Breast epithelium (tissue), 3 donors: ENCODE data around the gene MYO5B.

Experiments
- CTCF ChIP-seq, 3 donors: fragments of 450-650 bp; IDR thresholded peaks; one replicate each; pipeline ENCODE4 v1.5.1; 2016 to 2017; ENCODE audit warnings: antibody characterized with exemption in 3 of 3, mild to moderate bottlenecking in 3 of 3, moderate library complexity in 3 of 3
- POLR2A ChIP-seq: fragments of 450-650 bp; IDR thresholded peaks from one replicate; pipeline ENCODE4 v1.6.1; 2016; ENCODE audit warnings: antibody characterized with exemption, mild to moderate bottlenecking, moderate library complexity

GRCh38 chr18:50193796-50194630 is 934 bp downstream of the MYO5B start:
- TF ChIP-seq POLR2A (no peak), CTCF (IDR thresholded peaks at IDR 0.05) (no peak)
